Measurements from ENCODE around the gene MYL7. TPM values are rescaled to one million over a fixed set of nuclear protein-coding genes. Genes with fewer than 3 reads are reported as not detected.
A peak's percentile ranks its signal among the peaks of the same experiment; 100 is the strongest.

MYL7 gene
- total and polyA plus RNA-seq, 9 of the 15 experiments (the other 6 are each of a cell fraction or from before 2014, with no cell fraction given), result not detected

GRCh38 chr7:44123190-44124003, 17.7 kb downstream of the MYL7 start, which contains the start of gene POLD2 (continued):
- TF ChIP-seq THRA (IDR thresholded peaks at IDR 0.05), result no peak
- no peak for TF ChIP-seq MEF2A (IDR thresholded peaks at IDR 0.05; ENCODE audit: control insufficient read depth, low read depth, low read length)
- TF ChIP-seq GATA2 (CRISPR knock-in tag; IDR thresholded peaks at IDR 0.05), result no peak
- TF ChIP-seq POLR2G (IDR thresholded peaks at IDR 0.05; ENCODE audit: low read depth, low read length), result peak; percentile 91
- no peak for TF ChIP-seq ELK3 (CRISPR knock-in tag; IDR thresholded peaks at IDR 0.05)
- peak; percentile 40 for TF ChIP-seq TAF1 (IDR thresholded peaks at IDR 0.05; ENCODE audit: control insufficient read depth, extremely low read depth, insufficient read depth, low read length, severe bottlenecking)
- no peak for TF ChIP-seq MED1 (CRISPR knock-in tag; IDR thresholded peaks at IDR 0.05; ENCODE audit: borderline replicate concordance)
- TF ChIP-seq HMG20A (CRISPR knock-in tag; conservative IDR thresholded peaks at IDR 0.05), result no peak
- no peak for TF ChIP-seq ZNF282 (CRISPR knock-in tag; IDR thresholded peaks at IDR 0.05)
- TF ChIP-seq NFYB (IDR thresholded peaks at IDR 0.05; ENCODE audit: extremely low read depth, insufficient read length), result peak; percentile 54
- no peak for TF ChIP-seq MECOM (CRISPR knock-in tag; IDR thresholded peaks at IDR 0.05)
- TF ChIP-seq ZBTB11 (CRISPR knock-in tag; IDR thresholded peaks at IDR 0.05), result no peak; a peak in 1 of 6 replicates
- peak; percentile 98 for TF ChIP-seq MYC (IDR thresholded peaks at IDR 0.05; ENCODE audit: low read depth, low read length)
- TF ChIP-seq MYC (CRISPR knock-in tag; IDR thresholded peaks at IDR 0.05; ENCODE audit: borderline replicate concordance, low read depth), result peak; percentile 84; the same call in 1 of the 2 replicates
- TF ChIP-seq EGR1 (conservative IDR thresholded peaks at IDR 0.05), result peak; percentile 13; the same call in 1 of the 2 replicates
- TF ChIP-seq ZC3H11A (IDR thresholded peaks at IDR 0.05; ENCODE audit: low read depth, low read length), result no peak
- TF ChIP-seq TEAD2 (tag; IDR thresholded peaks at IDR 0.05), result no peak
- TF ChIP-seq NONO (IDR thresholded peaks at IDR 0.05; ENCODE audit: low read depth in 2 of 2, low read length in 1 of 2), result peak in 1 of 2 experiments; percentile 18; a peak in 1 of 4 replicates
- TF ChIP-seq NUFIP1 (IDR thresholded peaks at IDR 0.05; ENCODE audit: partially characterized antibody), result peak; percentile 38
- no peak for TF ChIP-seq ZNF184 (CRISPR knock-in tag; IDR thresholded peaks at IDR 0.05)
- no peak for TF ChIP-seq POLR3G (IDR thresholded peaks at IDR 0.05; ENCODE audit: extremely low read depth, insufficient read length, insufficient replicate concordance)
- TF ChIP-seq CEBPB (tag; IDR thresholded peaks at IDR 0.05), result no peak
- no peak for TF ChIP-seq ZNF707 (CRISPR knock-in tag; conservative IDR thresholded peaks at IDR 0.05)
